C4-2B (cell line): ENCODE measurements around the gene ZNF521.

Experiments used
- ZFX ChIP-seq: fragments of 450-650 bp; IDR thresholded peaks from 2 replicates; pipeline ENCODE4 v1.6.1; 2017
- TF ChIP-seq, protein P1 (sequence below): fragments of 450-650 bp; conservative IDR thresholded peaks from 2 replicates; pipeline ENCODE4 v1.5.1; 2017; ENCODE audit warnings: mild to moderate bottlenecking

DNA sequence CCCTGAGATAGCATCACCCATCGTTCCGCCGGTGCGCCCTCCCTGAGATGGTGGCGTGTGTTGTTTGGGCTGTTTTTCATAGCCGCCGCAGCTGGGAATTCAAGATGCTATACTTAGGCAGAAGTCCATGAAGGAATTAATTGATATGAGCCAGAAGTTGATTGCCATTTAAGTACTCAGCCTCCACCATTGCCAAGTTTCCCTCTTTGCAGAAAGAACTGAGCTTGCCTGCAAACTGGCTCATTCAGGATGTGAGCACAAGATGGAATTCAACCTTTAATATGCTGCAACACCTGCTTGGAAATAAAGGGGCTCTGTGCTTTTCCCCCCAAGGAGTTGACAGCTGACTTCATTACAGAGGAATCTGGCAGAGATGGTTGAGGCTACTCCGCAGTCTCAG, 295.5 kb downstream of the ZNF521 start:
- TF ChIP-seq, protein P1, sequence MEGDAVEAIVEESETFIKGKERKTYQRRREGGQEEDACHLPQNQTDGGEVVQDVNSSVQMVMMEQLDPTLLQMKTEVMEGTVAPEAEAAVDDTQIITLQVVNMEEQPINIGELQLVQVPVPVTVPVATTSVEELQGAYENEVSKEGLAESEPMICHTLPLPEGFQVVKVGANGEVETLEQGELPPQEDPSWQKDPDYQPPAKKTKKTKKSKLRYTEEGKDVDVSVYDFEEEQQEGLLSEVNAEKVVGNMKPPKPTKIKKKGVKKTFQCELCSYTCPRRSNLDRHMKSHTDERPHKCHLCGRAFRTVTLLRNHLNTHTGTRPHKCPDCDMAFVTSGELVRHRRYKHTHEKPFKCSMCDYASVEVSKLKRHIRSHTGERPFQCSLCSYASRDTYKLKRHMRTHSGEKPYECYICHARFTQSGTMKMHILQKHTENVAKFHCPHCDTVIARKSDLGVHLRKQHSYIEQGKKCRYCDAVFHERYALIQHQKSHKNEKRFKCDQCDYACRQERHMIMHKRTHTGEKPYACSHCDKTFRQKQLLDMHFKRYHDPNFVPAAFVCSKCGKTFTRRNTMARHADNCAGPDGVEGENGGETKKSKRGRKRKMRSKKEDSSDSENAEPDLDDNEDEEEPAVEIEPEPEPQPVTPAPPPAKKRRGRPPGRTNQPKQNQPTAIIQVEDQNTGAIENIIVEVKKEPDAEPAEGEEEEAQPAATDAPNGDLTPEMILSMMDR = no peak
- no peak for TF ChIP-seq ZFX
